Astrocyte (in vitro differentiated cells and primary cell): ENCODE data around the gene MINDY3. TPM values are rescaled to one million over a fixed set of nuclear protein-coding genes. Genes with fewer than 3 reads are reported as not detected.
"Not testable (repeated sequence)": the region's sequence is repeated elsewhere in the genome, so short reads cannot be mapped to it uniquely, and the experiment has no call there.

Experiments
- DNase-seq: peaks from one replicate; pipeline ENCODE4 v3.0.0-alpha.2; 2010; ENCODE audit warnings: low read depth
- FAIRE-seq: peaks from 2 replicates; lab custom pipeline; 2011; peaks lifted over from hg19 to GRCh38; lab: Jason Lieb, UNC
- H2AFZ ChIP-seq: 2 replicates; pipeline ENCODE4 v1.6.0; 2012; ENCODE audit warnings: low read depth, low read length, inconsistent platforms
- H3K27ac ChIP-seq: 2 replicates; pipeline ENCODE4 v1.5.1; 2011; ENCODE audit warnings: low read depth, low read length, inconsistent platforms
- H3K27me3 ChIP-seq: 2 replicates; pipeline ENCODE4 v1.6.0; 2011; ENCODE audit warnings: low read length, inconsistent platforms; ENCODE audit not compliant: insufficient read depth
- H3K36me3 ChIP-seq: 2 replicates; pipeline ENCODE4 v1.5.1; 2011; ENCODE audit warnings: low read length, inconsistent platforms; ENCODE audit not compliant: insufficient read depth
- H3K4me1 ChIP-seq: 2 replicates; pipeline ENCODE4 v1.5.1; 2011; ENCODE audit warnings: low read length, inconsistent platforms; ENCODE audit not compliant: insufficient read depth
- H3K4me2 ChIP-seq: 2 replicates; pipeline ENCODE4 v1.6.0; 2012; ENCODE audit warnings: low read length, inconsistent platforms
- H3K4me3 ChIP-seq: 2 replicates; pipeline ENCODE4 v1.5.1; 2011; ENCODE audit warnings: low read depth, mild to moderate bottlenecking, low read length, inconsistent platforms; ENCODE audit not compliant: insufficient read depth
- H3K79me2 ChIP-seq: 2 replicates; pipeline ENCODE4 v1.6.0; 2012; ENCODE audit warnings: mild to moderate bottlenecking, low read length, inconsistent platforms; ENCODE audit not compliant: insufficient read depth
- H3K9ac ChIP-seq: 2 replicates; pipeline ENCODE4 v1.6.0; 2012; ENCODE audit warnings: mild to moderate bottlenecking, low read length, inconsistent platforms
- H3K9me3 ChIP-seq: 2 replicates; pipeline ENCODE4 v1.5.1; 2012; ENCODE audit warnings: low read depth, mild to moderate bottlenecking, low read length, inconsistent platforms; ENCODE audit not compliant: insufficient read depth
- H4K20me1 ChIP-seq: 2 replicates; pipeline ENCODE4 v1.6.0; 2012; ENCODE audit warnings: low read length, inconsistent platforms; ENCODE audit not compliant: insufficient read depth
- H3K27ac Mint-ChIP-seq: one replicate; pipeline ENCODE4 v1.8.0; 2021; ENCODE audit warnings: mild to moderate bottlenecking, mixed read lengths; ENCODE audit not compliant: unreplicated experiment
- H3K27me3 Mint-ChIP-seq: one replicate; pipeline ENCODE4 v1.8.0; 2021; ENCODE audit warnings: low read depth, mixed read lengths; ENCODE audit not compliant: unreplicated experiment
- H3K36me3 Mint-ChIP-seq: one replicate; pipeline ENCODE4 v1.8.0; 2021; ENCODE audit warnings: low read depth, mixed read lengths; ENCODE audit not compliant: unreplicated experiment
- H3K4me1 Mint-ChIP-seq: one replicate; pipeline ENCODE4 v1.8.0; 2021; ENCODE audit warnings: low read depth, mixed read lengths; ENCODE audit not compliant: unreplicated experiment
- H3K4me3 Mint-ChIP-seq: one replicate; pipeline ENCODE4 v1.8.0; 2021; ENCODE audit warnings: mild to moderate bottlenecking, moderate library complexity, mixed read lengths; ENCODE audit not compliant: unreplicated experiment
- H3K9me3 Mint-ChIP-seq: one replicate; pipeline ENCODE4 v1.8.0; 2021; ENCODE audit warnings: mild to moderate bottlenecking, mixed read lengths; ENCODE audit not compliant: unreplicated experiment
- EZH2 ChIP-seq: IDR thresholded peaks from 2 replicates; pipeline ENCODE4 v1.6.1; 2012; ENCODE audit warnings: mild to moderate bottlenecking, low read length, inconsistent platforms; ENCODE audit not compliant: insufficient read depth
- total RNA-seq: library from RNA; stranded (reverse); gene quantifications from 2 replicates; pipeline ENCODE4 v1.2.1, GENCODE V29; 2021
- TF ChIP-seq, protein P1 (sequence below): IDR thresholded peaks from 2 replicates; pipeline ENCODE4 v1.5.1; 2011; ENCODE audit warnings: low read depth, mild to moderate bottlenecking, inconsistent platforms, low read length, moderate library complexity; ENCODE audit not compliant: insufficient read depth

Gene MINDY3
- total RNA-seq, 1 donor from 2014 or later = 28.4 TPM

DNA sequence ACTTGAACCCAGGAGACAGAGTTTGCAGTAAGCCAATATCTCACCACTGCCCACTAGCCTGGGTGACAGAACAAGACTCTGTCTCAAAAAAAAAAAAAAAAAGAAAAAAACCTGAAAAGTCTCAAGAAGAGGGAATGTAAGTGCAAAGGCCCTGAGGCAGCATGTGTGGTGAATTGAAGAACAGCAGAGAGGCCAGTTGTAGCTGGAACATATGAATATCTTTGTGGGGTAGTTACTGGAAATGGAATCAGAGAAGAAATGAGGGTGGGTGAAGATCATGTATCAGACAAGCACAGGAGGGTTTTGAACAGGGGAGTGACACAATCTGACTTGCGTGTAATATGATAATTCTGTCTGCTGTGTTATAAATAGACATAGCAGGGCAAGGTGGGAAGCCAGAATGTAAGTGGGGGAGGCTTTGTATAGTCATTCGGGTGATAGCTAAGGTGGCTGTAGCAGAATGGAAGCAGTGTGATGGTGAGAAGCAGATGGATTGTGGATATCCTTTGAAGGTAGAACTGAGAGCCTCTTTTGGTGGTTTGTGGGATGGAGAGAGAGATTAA, 95.3 kb downstream of the MINDY3 start:
- H3K4me1 Mint-ChIP-seq = peaks cover 2% of the 10 kb centered on the region
- Histone ChIP-seq H3K9me3 (no peaks in the 10 kb centered on the region), H3K9ac (no peak overlapping the region), H4K20me1 (no peaks in the 10 kb centered on the region), H3K4me2 (no peak overlapping the region), H3K27ac (no peak overlapping the region), H3K4me3 (no peak overlapping the region), H3K79me2 (no peaks in the 10 kb centered on the region), H2AFZ (no peak overlapping the region), H3K36me3 (no peaks in the 10 kb centered on the region), H3K27me3 (no peaks in the 10 kb centered on the region), H3K4me1 (no peaks in the 10 kb centered on the region)
- FAIRE-seq (no peak), DNase-seq (no peak)
- TF ChIP-seq, protein P1, sequence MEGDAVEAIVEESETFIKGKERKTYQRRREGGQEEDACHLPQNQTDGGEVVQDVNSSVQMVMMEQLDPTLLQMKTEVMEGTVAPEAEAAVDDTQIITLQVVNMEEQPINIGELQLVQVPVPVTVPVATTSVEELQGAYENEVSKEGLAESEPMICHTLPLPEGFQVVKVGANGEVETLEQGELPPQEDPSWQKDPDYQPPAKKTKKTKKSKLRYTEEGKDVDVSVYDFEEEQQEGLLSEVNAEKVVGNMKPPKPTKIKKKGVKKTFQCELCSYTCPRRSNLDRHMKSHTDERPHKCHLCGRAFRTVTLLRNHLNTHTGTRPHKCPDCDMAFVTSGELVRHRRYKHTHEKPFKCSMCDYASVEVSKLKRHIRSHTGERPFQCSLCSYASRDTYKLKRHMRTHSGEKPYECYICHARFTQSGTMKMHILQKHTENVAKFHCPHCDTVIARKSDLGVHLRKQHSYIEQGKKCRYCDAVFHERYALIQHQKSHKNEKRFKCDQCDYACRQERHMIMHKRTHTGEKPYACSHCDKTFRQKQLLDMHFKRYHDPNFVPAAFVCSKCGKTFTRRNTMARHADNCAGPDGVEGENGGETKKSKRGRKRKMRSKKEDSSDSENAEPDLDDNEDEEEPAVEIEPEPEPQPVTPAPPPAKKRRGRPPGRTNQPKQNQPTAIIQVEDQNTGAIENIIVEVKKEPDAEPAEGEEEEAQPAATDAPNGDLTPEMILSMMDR = no peak
- TF ChIP-seq EZH2 = no peak
- peaks cover 3% of the 10 kb centered on the region for H3K9me3 Mint-ChIP-seq
- no peak overlapping the region for H3K27ac Mint-ChIP-seq
- H3K27me3 Mint-ChIP-seq = no peaks in the 10 kb centered on the region
- H3K36me3 Mint-ChIP-seq = no peaks in the 10 kb centered on the region
- no peak overlapping the region for H3K4me3 Mint-ChIP-seq

DNA sequence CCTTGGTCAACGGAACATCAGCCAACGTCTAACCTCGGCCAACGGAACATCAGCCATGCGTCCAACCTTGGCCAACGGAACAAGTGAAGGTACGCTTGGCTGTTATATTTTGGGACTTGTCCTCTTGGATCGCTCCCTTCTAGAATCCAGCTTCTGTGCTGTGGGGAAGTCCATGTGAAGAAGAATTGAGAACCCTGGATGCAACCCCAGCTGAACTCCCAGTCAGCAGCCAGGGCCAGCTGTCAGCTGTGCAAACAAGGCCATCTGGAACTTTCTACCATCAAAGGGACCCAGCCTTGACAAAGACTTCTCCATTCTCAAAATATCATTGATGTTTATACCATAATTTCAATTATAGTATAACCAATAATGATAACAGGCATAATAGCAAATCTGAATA, 97.3 kb downstream of the MINDY3 start:
- Mint-ChIP-seq H3K4me1 (no peaks in the 10 kb centered on the region), H3K4me3 (peak overlapping the region; percentile 12), H3K36me3 (no peaks in the 10 kb centered on the region), H3K9me3 (peaks cover 3% of the 10 kb centered on the region), H3K27me3 (peaks cover 6% of the 10 kb centered on the region), H3K27ac (no peak overlapping the region)
- H3K27me3 ChIP-seq = no peaks in the 10 kb centered on the region
- no peaks in the 10 kb centered on the region for H3K79me2 ChIP-seq
- no peak overlapping the region for H3K9ac ChIP-seq
- no peak overlapping the region for H3K4me3 ChIP-seq
- no peaks in the 10 kb centered on the region for H3K36me3 ChIP-seq
- H3K4me2 ChIP-seq = no peak overlapping the region
- H3K9me3 ChIP-seq = no peaks in the 10 kb centered on the region
- no peaks in the 10 kb centered on the region for H3K4me1 ChIP-seq
- DNase-seq (no peak), FAIRE-seq (no peak)
- H4K20me1 ChIP-seq = no peaks in the 10 kb centered on the region
- TF ChIP-seq, protein P1 = no peak
- no peak for TF ChIP-seq EZH2
- H2AFZ ChIP-seq = no peak overlapping the region
- no peak overlapping the region for H3K27ac ChIP-seq

DNA sequence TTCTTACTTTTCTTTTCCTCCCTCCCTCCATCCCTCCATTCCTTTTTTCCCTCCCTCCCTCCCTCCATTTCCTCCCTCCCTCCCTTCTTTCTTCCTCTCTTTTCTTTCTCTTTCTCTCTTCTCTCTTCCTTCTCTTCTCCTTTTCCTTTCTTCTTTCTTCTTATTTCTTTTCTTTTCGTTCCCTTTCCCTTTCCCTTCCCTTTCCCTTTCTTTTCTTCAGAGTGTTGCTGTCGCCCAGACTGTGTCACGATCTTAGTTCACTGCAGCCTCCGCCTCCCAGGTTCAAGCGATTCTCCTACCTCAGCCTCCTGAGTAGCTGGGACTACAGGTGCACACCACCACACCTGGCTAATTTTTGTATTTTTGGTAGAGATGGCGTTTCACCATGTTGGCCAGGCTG, 98.1 kb downstream of the MINDY3 start:
- not testable (repeated sequence) for H3K27me3 Mint-ChIP-seq, H2AFZ ChIP-seq, H3K9ac ChIP-seq, H4K20me1 ChIP-seq, H3K4me3 ChIP-seq, H3K9me3 Mint-ChIP-seq, DNase-seq, H3K27me3 ChIP-seq, H3K4me3 Mint-ChIP-seq, H3K27ac ChIP-seq, FAIRE-seq, H3K79me2 ChIP-seq, H3K27ac Mint-ChIP-seq, H3K36me3 ChIP-seq, H3K9me3 ChIP-seq, H3K4me2 ChIP-seq, H3K4me1 Mint-ChIP-seq, H3K36me3 Mint-ChIP-seq, H3K4me1 ChIP-seq

DNA sequence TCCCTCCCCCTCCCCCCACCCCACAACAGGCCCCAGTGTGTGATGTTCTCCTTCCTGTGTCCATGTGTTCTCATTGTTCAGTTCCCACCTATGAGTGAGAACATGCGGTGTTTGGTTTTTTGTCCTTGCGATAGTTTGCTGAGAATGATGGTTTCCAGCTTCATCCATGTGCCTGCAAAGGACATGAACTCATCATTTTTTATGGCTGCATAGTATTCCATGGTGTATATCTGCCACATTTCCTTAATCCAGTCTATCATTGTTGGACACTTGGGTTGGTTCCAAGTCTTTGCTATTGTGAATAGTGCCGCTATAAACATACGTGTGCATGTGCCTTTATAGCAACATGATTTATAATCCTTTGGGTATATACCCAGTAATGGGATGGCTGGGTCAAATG, 99.1 kb downstream of the MINDY3 start:
- not testable (repeated sequence) for FAIRE-seq, H3K4me2 ChIP-seq, H3K4me1 ChIP-seq

More for the DNA sequence above, 99.1 kb downstream of the MINDY3 start:
- not testable (repeated sequence) for H3K9ac ChIP-seq, H3K27me3 Mint-ChIP-seq, H2AFZ ChIP-seq, H3K79me2 ChIP-seq, H3K27ac Mint-ChIP-seq, H3K9me3 ChIP-seq, H3K27ac ChIP-seq, H3K4me3 Mint-ChIP-seq, H3K4me3 ChIP-seq, H3K4me1 Mint-ChIP-seq, H4K20me1 ChIP-seq, H3K36me3 Mint-ChIP-seq, H3K9me3 Mint-ChIP-seq, DNase-seq, H3K36me3 ChIP-seq, H3K27me3 ChIP-seq
